Measurements from ENCODE around the gene NPM3. TPM values are rescaled to one million over a fixed set of nuclear protein-coding genes. Genes with fewer than 3 reads are reported as not detected.

Gene NPM3
- total RNA-seq, 6 experiments from 2014 or later: 4.7 to 31.8 (median 8.6) TPM

DNA sequence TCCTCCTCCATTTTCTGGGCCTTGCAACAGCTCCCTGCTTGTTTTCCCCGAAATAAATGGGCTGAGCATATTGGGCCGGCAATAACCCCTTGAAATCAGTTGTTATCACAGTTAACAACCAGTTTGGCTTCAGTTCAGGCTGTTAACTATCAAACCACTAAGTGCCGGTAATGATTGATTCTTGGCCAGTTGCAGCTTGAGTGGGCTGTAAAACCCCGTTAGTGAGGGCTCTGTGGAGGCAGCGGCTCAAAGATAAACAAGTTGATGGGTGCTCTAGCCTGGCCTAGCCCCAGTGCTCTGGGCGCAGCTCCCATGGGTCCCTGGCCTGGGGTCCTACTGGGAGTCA lies 15.7 kb downstream of the NPM3 start:
- H3K27me3 ChIP-seq: no peaks in the 10 kb centered on the region
- no peak overlapping the region for H3K4me3 ChIP-seq
- intact Hi-C loops (cut with DNase I): no loop called here
- DNase-seq (no peak), ATAC-seq (no peak)
- TF ChIP-seq POLR2A (IDR thresholded peaks at IDR 0.05): no peak
- TF ChIP-seq, protein P1, sequence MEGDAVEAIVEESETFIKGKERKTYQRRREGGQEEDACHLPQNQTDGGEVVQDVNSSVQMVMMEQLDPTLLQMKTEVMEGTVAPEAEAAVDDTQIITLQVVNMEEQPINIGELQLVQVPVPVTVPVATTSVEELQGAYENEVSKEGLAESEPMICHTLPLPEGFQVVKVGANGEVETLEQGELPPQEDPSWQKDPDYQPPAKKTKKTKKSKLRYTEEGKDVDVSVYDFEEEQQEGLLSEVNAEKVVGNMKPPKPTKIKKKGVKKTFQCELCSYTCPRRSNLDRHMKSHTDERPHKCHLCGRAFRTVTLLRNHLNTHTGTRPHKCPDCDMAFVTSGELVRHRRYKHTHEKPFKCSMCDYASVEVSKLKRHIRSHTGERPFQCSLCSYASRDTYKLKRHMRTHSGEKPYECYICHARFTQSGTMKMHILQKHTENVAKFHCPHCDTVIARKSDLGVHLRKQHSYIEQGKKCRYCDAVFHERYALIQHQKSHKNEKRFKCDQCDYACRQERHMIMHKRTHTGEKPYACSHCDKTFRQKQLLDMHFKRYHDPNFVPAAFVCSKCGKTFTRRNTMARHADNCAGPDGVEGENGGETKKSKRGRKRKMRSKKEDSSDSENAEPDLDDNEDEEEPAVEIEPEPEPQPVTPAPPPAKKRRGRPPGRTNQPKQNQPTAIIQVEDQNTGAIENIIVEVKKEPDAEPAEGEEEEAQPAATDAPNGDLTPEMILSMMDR (IDR thresholded peaks at IDR 0.05): no peak
- H3K27ac ChIP-seq: no peak overlapping the region
- 33% methylated on average over 1 of the region's 6 CpGs for WGBS (ENCODE audit: insufficient coverage, low coverage, low lambda C conversion rate, missing lambda C conversion rate)
- no peaks in the 10 kb centered on the region for H3K36me3 ChIP-seq
- H3K9me3 ChIP-seq: no peaks in the 10 kb centered on the region
- no peaks in the 10 kb centered on the region for H3K4me1 ChIP-seq

DNA sequence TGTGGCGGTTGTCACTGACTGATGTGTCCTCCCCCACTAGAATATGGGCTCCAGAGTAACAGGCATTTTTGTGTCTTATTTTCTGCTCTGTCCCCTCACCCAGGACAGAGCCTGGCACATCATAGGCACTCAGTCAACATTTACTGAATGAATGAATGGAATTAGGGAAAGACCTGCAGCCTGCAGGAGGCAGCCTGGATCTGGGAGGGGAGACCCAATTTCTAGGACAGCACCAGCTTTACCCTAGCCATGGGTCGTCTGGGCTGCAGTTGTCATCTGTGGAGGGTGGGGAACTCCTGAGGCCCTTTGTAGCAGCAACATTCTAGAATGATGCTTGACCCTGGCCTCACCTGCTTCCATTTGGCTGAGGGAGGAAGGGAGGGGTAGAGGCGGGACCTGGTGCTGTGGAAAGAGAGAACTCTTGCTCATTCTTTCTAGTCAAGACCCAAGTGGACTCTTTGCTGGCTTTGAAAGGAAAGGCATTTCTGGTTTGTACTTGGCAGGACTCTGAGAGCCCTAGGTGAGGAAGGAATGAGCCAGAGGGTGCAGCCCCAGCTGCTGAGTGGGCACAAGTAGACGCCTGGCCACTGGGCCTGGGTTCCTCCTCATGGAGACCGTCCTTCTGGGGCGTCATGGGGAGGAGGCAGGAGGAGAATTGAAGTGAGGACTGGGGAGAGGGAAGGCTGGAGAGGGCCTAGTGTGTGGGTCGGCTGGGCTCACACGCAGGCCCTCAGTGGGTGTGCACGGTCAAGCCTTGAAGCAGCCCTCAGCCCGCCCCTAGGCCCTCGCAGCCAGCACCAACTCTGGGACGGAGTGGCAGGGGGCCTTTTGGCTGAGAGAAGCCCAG lies 16.3 kb downstream of the NPM3 start:
- Histone ChIP-seq H3K4me1 (no peaks in the 10 kb centered on the region), H3K27me3 (no peaks in the 10 kb centered on the region), H3K27ac (no peak overlapping the region), H3K4me3 (no peak overlapping the region), H3K9me3 (no peaks in the 10 kb centered on the region), H3K36me3 (no peaks in the 10 kb centered on the region)
- ATAC-seq: no peak
- intact Hi-C loops (cut with DNase I): no loop called here
- no CpG with 5 or more reads among the region's 12 CpGs for WGBS (ENCODE audit: insufficient coverage, low coverage, low lambda C conversion rate, missing lambda C conversion rate)
- TF ChIP-seq, protein P1 (IDR thresholded peaks at IDR 0.05): no peak
- TF ChIP-seq POLR2A (IDR thresholded peaks at IDR 0.05): no peak
- DNase-seq: no peak

DNA sequence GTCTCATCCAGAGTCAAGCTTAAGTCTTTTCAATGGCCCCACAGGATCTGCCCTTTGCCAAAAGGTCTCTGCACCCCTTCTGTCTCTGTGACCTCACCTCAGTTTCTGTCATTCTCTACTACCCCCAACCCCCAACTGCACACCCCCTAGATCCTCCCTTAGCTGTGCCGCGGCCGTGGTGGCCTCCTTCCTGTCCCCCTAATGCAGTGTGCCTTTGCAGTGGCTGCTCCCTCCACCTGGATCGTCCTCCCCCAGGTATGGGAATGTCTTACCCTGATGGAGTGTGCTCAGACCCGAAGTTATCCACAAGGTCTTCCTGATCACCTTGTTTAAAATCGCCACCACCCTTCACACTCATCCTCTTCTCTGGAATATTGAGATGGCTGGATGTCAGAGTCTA lies 16.9 kb downstream of the NPM3 start:
- ATAC-seq (no peak), DNase-seq (no peak)
- H3K27me3 ChIP-seq: no peaks in the 10 kb centered on the region
- no peaks in the 10 kb centered on the region for H3K4me1 ChIP-seq
- TF ChIP-seq, protein P1 (IDR thresholded peaks at IDR 0.05): no peak
- no peak for TF ChIP-seq POLR2A (IDR thresholded peaks at IDR 0.05)
- intact Hi-C loops (cut with DNase I): no loop called here
- no peak overlapping the region for H3K4me3 ChIP-seq
- WGBS (ENCODE audit: insufficient coverage, low coverage, low lambda C conversion rate, missing lambda C conversion rate): 56% methylated on average over 5 of the region's 6 CpGs
- H3K27ac ChIP-seq: no peak overlapping the region
- H3K9me3 ChIP-seq: no peaks in the 10 kb centered on the region
- H3K36me3 ChIP-seq: no peaks in the 10 kb centered on the region

DNA sequence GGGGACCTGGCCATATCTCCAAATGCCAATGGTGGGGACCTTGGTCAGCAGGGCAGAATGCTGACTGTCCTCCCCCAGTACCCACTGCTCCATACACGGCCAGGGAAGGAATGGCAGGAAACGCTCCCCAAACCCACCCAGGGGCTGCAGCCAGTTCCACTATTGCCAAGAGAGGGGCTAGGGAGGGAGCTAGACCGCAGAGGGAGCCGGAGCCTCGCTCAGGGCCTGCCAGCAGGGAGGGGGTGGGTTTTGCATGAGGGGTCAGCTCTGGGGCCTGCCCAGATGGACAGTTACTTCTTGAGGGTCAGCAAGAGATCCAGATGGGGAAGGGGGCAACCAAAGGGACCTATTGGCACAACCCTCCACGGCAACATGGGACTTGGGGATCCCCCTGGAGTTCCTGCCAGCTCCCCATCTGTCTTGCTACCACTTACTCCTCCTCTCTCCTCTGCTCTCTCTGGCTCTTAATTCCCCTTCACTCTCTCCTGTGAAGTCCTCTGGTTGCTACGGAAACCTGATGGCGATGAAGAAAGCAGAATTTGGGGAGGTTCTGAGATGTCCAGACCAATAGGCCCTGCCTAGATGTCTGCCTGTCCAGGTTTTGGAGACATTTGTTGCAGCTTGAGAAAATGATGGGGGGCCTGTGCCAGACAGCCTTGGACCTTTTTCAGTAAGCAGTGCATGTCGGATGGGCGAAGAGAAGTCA lies 20.0 kb downstream of the NPM3 start:
- ATAC-seq (no peak), DNase-seq (no peak)
- H3K27ac ChIP-seq: no peak overlapping the region
- no peaks in the 10 kb centered on the region for H3K27me3 ChIP-seq
- no peak overlapping the region for H3K4me3 ChIP-seq
- intact Hi-C loops (cut with DNase I): no loop called here
- H3K9me3 ChIP-seq: no peaks in the 10 kb centered on the region
- no peaks in the 10 kb centered on the region for H3K4me1 ChIP-seq
- 100% methylated on average over 2 of the region's 10 CpGs for WGBS (ENCODE audit: insufficient coverage, low coverage, low lambda C conversion rate, missing lambda C conversion rate)
- no peaks in the 10 kb centered on the region for H3K36me3 ChIP-seq
- TF ChIP-seq, protein P1 (IDR thresholded peaks at IDR 0.05): no peak
- TF ChIP-seq POLR2A (IDR thresholded peaks at IDR 0.05): no peak
